Measurements from ENCODE around the gene FGD5.

DNA sequence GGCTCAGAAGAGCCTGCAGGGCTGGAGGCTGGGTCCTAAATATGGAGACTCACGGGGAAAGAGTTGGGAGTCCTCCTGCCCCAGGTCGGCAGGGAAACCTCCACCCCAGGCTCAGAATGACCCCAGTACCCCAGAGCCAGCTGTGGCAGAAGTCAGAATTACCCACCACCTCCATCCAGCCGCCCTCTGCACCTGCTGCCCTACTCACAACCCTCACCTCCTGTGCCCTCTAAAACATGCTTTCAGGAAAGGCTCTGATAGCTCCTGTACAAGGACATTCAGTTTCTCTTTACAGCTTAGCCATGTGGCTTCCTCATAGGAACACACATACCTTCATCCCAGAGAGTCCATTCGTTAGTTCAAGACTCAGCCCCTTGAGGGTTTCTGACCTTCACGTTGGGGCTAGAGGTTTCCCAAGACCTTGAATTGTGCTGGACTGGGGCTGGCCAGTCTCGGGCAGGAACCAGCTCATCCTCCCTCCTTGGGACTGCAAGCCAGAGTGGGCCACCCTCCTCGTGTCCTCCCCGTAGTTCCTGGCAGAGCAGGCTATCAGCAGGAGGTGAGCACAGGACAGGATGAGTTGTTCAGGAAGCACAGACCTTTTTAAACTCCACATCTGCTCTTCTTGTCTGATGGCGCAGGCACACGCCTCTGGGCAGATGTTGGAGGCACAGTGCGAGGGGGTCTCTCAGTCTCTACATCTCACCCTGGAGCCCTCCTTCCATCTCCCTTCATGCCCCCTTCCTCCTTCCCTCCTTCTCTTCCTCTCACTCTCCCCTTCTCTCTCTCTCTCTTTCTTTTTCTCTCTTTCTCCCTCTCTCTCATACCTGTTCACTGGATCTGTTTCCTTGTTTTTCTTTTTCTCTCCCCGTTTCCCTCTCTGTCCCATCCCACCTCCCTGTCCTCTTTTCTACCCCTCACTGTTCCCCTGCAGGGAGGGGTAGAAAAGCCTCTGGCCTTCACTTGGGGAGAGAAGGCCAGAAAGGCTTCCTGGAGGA is 72.7 kb downstream of the FGD5 start:
- no peak for TF ChIP-seq CTCF (IDR thresholded peaks at IDR 0.05)
- no peak for TF ChIP-seq POLR2A (IDR thresholded peaks at IDR 0.05)

Data from heart left ventricle (tissue), 13 donors.